A673 (cell line): ENCODE measurements around the gene ZNF429. TPM values are rescaled to one million over a fixed set of nuclear protein-coding genes. Genes with fewer than 3 reads are reported as not detected.
"Not testable (repeated sequence)": the region's sequence is repeated elsewhere in the genome, so short reads cannot be mapped to it uniquely, and the experiment has no call there.

Experiments used
- BruUV-seq: library from RNA; stranded (reverse); fragments of 400-500 nt; replicated peaks from 2 replicates; lab custom pipeline; 2021; lab: Mats Ljungman, UMichigan
- CTCF ChIA-PET: fragments of 300-600 bp; sonication (Branson Sonifier 250); formaldehyde crosslinking; loops from one replicate; lab custom pipeline; 2022; ENCODE audit warnings: antibody characterized with exemption; lab: Charles Lee
- POLR2A ChIA-PET: fragments of 300-600 bp; sonication (Branson Sonifier 250); formaldehyde crosslinking; loops from one replicate; lab custom pipeline; 2022; ENCODE audit warnings: antibody characterized with exemption; ENCODE audit not compliant: low non-redundant PET; lab: Charles Lee
- DNase-seq: peaks from one replicate; pipeline ENCODE4 v3.0.0-alpha.2; 2015; ENCODE audit warnings: low spot score
- H3K27ac ChIP-seq: fragments of 200-600 bp; sonication (generic); 2 replicates; pipeline ENCODE4 v1.5.1; 2016; ENCODE audit warnings: mixed run types, low read depth, mild to moderate bottlenecking, mixed read lengths, antibody characterized with exemption, low read length; ENCODE audit not compliant: poor library complexity, severe bottlenecking
- H3K27me3 ChIP-seq: fragments of 200-600 bp; sonication (generic); replicated peaks from 2 replicates; pipeline ENCODE4 v1.6.1; 2017; ENCODE audit warnings: mixed run types, low read depth, mild to moderate bottlenecking, mixed read lengths, antibody characterized with exemption, low read length; ENCODE audit not compliant: insufficient read depth, poor library complexity
- H3K36me3 ChIP-seq: fragments of 200-600 bp; sonication (generic); 2 replicates; pipeline ENCODE4 v1.6.1; 2016; ENCODE audit warnings: mixed run types, mild to moderate bottlenecking, mixed read lengths, antibody characterized with exemption, low read length; ENCODE audit not compliant: insufficient read depth, poor library complexity, severe bottlenecking
- H3K4me1 ChIP-seq: fragments of 200-600 bp; sonication (generic); 2 replicates; pipeline ENCODE4 v1.6.1; 2017; ENCODE audit warnings: mixed run types, mild to moderate bottlenecking, mixed read lengths, antibody characterized with exemption, low read length; ENCODE audit not compliant: insufficient read depth, poor library complexity, severe bottlenecking
- H3K4me3 ChIP-seq: fragments of 200-600 bp; sonication (generic); 2 replicates; pipeline ENCODE4 v1.5.1; 2016; ENCODE audit warnings: low read depth, mixed run types, mild to moderate bottlenecking, mixed read lengths, low read length; ENCODE audit not compliant: poor library complexity, severe bottlenecking
- H3K9me3 ChIP-seq: fragments of 200-600 bp; sonication (generic); 2 replicates; pipeline ENCODE4 v1.6.1; 2016; ENCODE audit warnings: mixed run types, low read depth, mild to moderate bottlenecking, mixed read lengths, antibody characterized with exemption, low read length; ENCODE audit not compliant: poor library complexity, severe bottlenecking
- CTCF ChIP-seq: fragments of 300-800, 200-600 bp; sonication (generic); conservative IDR thresholded peaks from 2 replicates; pipeline ENCODE4 v1.5.1; 2017; ENCODE audit warnings: low read depth, mild to moderate bottlenecking, antibody characterized with exemption, low read length, moderate library complexity, mixed read lengths
- EZH2 ChIP-seq: fragments of 200-600 bp; sonication (generic); IDR thresholded peaks from 2 replicates; pipeline ENCODE4 v1.6.1; 2017; ENCODE audit warnings: borderline replicate concordance, low read depth, mild to moderate bottlenecking, mixed read lengths, antibody characterized with exemption, low read length; ENCODE audit not compliant: poor library complexity, severe bottlenecking
- intact Hi-C: fragments of 100-400 bp; cut with micrococcal nuclease; formaldehyde crosslinking; loops from one replicate; pipeline ENCODE4 v1.10.0; 2022; ENCODE audit not compliant: unreplicated experiment
- total RNA-seq: library from RNA; stranded (reverse); gene quantifications from 2 replicates; pipeline ENCODE4 v1.2.3, GENCODE V29; 2021

ZNF429 gene
- total RNA-seq, 1 experiment from 2014 or later = 0.90 TPM

GRCh38 chr19:21593934-21594820 is 88.8 kb downstream of the ZNF429 start:
- Histone ChIP-seq H3K36me3 (no peaks in the 10 kb centered on the region), H3K4me1 (no peaks in the 10 kb centered on the region), H3K4me3 (no peak overlapping the region), H3K27ac (no peak overlapping the region), H3K9me3 (peaks cover 53% of the 10 kb centered on the region), H3K27me3 (no peaks in the 10 kb centered on the region)
- POLR2A ChIA-PET = no interaction called here
- CTCF ChIA-PET = no interaction called here
- DNase-seq = no peak
- intact Hi-C loops = no loop called here
- TF ChIP-seq EZH2 = no peak
- TF ChIP-seq CTCF = no peak
- no TSS peak for BruUV-seq

GRCh38 chr19:21595185-21595584 is 89.8 kb downstream of the ZNF429 start:
- no peaks in the 10 kb centered on the region for H3K27me3 ChIP-seq
- no peak for TF ChIP-seq EZH2
- TF ChIP-seq CTCF = no peak
- no peaks in the 10 kb centered on the region for H3K4me1 ChIP-seq
- no TSS peak for BruUV-seq
- no peak overlapping the region for H3K4me3 ChIP-seq
- DNase-seq = no peak
- H3K9me3 ChIP-seq = peaks cover 51% of the 10 kb centered on the region
- ChIA-PET POLR2A (no interaction called here), CTCF (no interaction called here)
- H3K36me3 ChIP-seq = no peaks in the 10 kb centered on the region
- intact Hi-C loops = no loop called here
- no peak overlapping the region for H3K27ac ChIP-seq

- Histone ChIP-seq H3K4me1 (no peaks in the 10 kb centered on the region), H3K36me3 (no peaks in the 10 kb centered on the region), H3K27me3 (no peaks in the 10 kb centered on the region), H3K4me3 (no peak overlapping the region), H3K27ac (no peak overlapping the region), H3K9me3 (peaks cover 15% of the 10 kb centered on the region)
- no TSS peak for BruUV-seq
- ChIA-PET CTCF (no interaction called here), POLR2A (no interaction called here)
- TF ChIP-seq EZH2 (no peak), CTCF (no peak)
- intact Hi-C loops = no loop called here
- DNase-seq = no peak
Observed at GRCh38 chr19:21602082-21602658, 96.8 kb downstream of the ZNF429 start.

GRCh38 chr19:21602659-21603430 is 97.4 kb downstream of the ZNF429 start:
- CTCF ChIA-PET, POLR2A ChIA-PET, intact Hi-C loops, H3K4me1 ChIP-seq, H3K27me3 ChIP-seq, H3K27ac ChIP-seq, H3K36me3 ChIP-seq, BruUV-seq, H3K4me3 ChIP-seq, DNase-seq: not testable (repeated sequence)
- peaks cover 15% of the 10 kb centered on the region for H3K9me3 ChIP-seq
